Esophagus squamous epithelium (tissue), 4 donors: Measurements from ENCODE around the gene ZNF189.

Experiments
- CTCF ChIP-seq, 6 experiments: fragments of 450-650 bp in 4 of 6; fragments of 200-600 bp in 2 of 6; sonication (generic) in 2 of 6; IDR thresholded peaks; one replicate each; pipeline ENCODE4 v1.5.1; 2016 to 2019; ENCODE audit warnings: antibody characterized with exemption in 6 of 6, mild to moderate bottlenecking in 4 of 6, moderate library complexity in 4 of 6
- POLR2A ChIP-seq, 4 donors: fragments of 450-650 bp; IDR thresholded peaks; one replicate each; pipeline ENCODE4 v1.6.1; 2017; ENCODE audit warnings: antibody characterized with exemption in 4 of 4, mild to moderate bottlenecking in 4 of 4, moderate library complexity in 3 of 4

GRCh38 chr9:101419863-101420262 lies 21.2 kb downstream of the ZNF189 start:
- no peak for TF ChIP-seq POLR2A (IDR thresholded peaks at IDR 0.05)
- TF ChIP-seq CTCF (IDR thresholded peaks at IDR 0.05), result no peak
